Body of pancreas (tissue), 4 donors: ENCODE results near the gene UCP2.

Source experiments
- POLR2A ChIP-seq, 3 donors: fragments of 450-650 bp; IDR thresholded peaks; one replicate each; pipeline ENCODE4 v1.6.1; 2016; ENCODE audit warnings: antibody characterized with exemption in 3 of 3, mild to moderate bottlenecking in 2 of 3
- TF ChIP-seq, protein P1 (sequence below), 7 experiments: fragments of 450-650 bp in 4 of 7; fragments of 200-600 bp in 3 of 7; sonication (generic) in 3 of 7; IDR thresholded peaks; one replicate each; pipeline ENCODE4 v1.5.1; 2016 to 2019; ENCODE audit warnings: antibody characterized with exemption in 7 of 7

DNA sequence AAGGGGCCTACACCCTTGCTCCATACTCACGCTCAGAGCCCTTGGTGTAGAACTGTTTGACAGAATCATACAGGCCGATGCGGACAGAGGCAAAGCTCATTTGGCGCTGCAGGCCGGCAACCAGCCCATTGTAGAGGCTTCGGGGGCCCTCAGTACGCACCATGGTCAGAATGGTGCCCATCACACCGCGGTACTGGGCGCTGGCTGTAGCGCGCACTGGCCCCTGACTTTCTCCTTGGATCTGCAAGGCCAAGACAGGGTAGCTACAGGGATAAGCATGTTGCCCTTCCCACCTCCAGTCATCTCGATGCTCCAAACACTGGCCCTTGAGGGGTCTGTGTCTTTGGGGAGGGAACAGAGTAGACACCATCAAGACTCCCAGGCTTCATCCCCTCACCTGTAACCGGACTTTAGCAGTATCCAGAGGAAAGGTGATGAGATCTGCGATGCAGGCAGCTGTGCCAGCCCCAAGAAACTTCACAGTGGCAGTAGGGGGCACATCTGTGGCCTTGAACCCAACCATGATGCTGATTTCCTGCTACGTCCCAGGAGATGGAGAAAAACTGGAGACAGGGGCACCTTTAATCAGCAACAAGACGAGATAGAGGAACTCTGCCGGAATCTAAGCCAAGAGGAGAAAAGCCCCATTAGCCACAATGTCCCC is 4.7 kb downstream of the UCP2 start:
- no peak for TF ChIP-seq POLR2A (IDR thresholded peaks at IDR 0.05)
- TF ChIP-seq, protein P1, sequence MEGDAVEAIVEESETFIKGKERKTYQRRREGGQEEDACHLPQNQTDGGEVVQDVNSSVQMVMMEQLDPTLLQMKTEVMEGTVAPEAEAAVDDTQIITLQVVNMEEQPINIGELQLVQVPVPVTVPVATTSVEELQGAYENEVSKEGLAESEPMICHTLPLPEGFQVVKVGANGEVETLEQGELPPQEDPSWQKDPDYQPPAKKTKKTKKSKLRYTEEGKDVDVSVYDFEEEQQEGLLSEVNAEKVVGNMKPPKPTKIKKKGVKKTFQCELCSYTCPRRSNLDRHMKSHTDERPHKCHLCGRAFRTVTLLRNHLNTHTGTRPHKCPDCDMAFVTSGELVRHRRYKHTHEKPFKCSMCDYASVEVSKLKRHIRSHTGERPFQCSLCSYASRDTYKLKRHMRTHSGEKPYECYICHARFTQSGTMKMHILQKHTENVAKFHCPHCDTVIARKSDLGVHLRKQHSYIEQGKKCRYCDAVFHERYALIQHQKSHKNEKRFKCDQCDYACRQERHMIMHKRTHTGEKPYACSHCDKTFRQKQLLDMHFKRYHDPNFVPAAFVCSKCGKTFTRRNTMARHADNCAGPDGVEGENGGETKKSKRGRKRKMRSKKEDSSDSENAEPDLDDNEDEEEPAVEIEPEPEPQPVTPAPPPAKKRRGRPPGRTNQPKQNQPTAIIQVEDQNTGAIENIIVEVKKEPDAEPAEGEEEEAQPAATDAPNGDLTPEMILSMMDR (IDR thresholded peaks at IDR 0.05), result no peak
